Liver (tissue), 3 donors: ENCODE data around the gene PDE2A.

Experiments used
- ATF3 ChIP-seq: IDR thresholded peaks from 2 replicates; pipeline ENCODE4 v1.6.1; 2016; ENCODE audit warnings: antibody characterized with exemption
- CTCF ChIP-seq: fragments of 150-350 bp; IDR thresholded peaks from 2 replicates; pipeline ENCODE4 v1.5.1; 2017; ENCODE audit warnings: improper control_type of control experiment, low read depth, low read length; ENCODE audit not compliant: missing input control
- EGR1 ChIP-seq, 2 donors: IDR thresholded peaks; 2 replicates each; pipeline ENCODE4 v1.6.1; 2016 to 2018; ENCODE audit warnings: antibody characterized with exemption in 2 of 2, low read depth in 2 of 2
- GABPA ChIP-seq, 2 donors: IDR thresholded peaks in 1 of 2; conservative IDR thresholded peaks in 1 of 2; 2 replicates each; pipeline ENCODE4 v1.6.1; 2016; ENCODE audit warnings: antibody characterized with exemption in 2 of 2, mild to moderate bottlenecking in 1 of 2, moderate library complexity in 1 of 2
- HNF4A ChIP-seq, 2 donors: conservative IDR thresholded peaks; 2 replicates each; pipeline ENCODE4 v1.6.1; 2016; ENCODE audit warnings: antibody characterized with exemption in 2 of 2, mild to moderate bottlenecking in 2 of 2
- JUND ChIP-seq, 2 donors: IDR thresholded peaks; 2 replicates each; pipeline ENCODE4 v1.6.1; 2016; ENCODE audit warnings: antibody characterized with exemption in 2 of 2
- MAX ChIP-seq: IDR thresholded peaks from 2 replicates; pipeline ENCODE4 v1.6.1; 2016; ENCODE audit warnings: antibody characterized with exemption
- NR2F2 ChIP-seq: IDR thresholded peaks from 2 replicates; pipeline ENCODE4 v1.6.1; 2016; ENCODE audit warnings: antibody characterized with exemption
- REST ChIP-seq: IDR thresholded peaks from 2 replicates; pipeline ENCODE4 v1.6.1; 2016; ENCODE audit warnings: antibody characterized with exemption, mild to moderate bottlenecking
- TAF1 ChIP-seq: conservative IDR thresholded peaks from 2 replicates; pipeline ENCODE4 v1.6.1; 2016; ENCODE audit warnings: antibody characterized with exemption, mild to moderate bottlenecking
- donor health status: healthy.
- donor health status: healthy.

- no peak for TF ChIP-seq REST
- no peak for TF ChIP-seq CTCF
- TF ChIP-seq HNF4A (conservative IDR thresholded peaks at IDR 0.05), result no peak
- TF ChIP-seq GABPA (IDR thresholded peaks at IDR 0.05 in 1 of 2, conservative IDR thresholded peaks at IDR 0.05 in 1 of 2), result no peak
- no peak for TF ChIP-seq EGR1 (IDR thresholded peaks at IDR 0.05; ENCODE audit: low read depth in 2 of 2)
- TF ChIP-seq ATF3, result no peak
- no peak for TF ChIP-seq NR2F2
- TF ChIP-seq JUND (IDR thresholded peaks at IDR 0.05), result no peak
- TF ChIP-seq MAX, result no peak
- TF ChIP-seq TAF1, result no peak
Measured at GRCh38 chr11:72591785-72592502, 82.3 kb downstream of the PDE2A start.
